H1 (cell line): ENCODE results near the gene ERLEC1. TPM values are rescaled to one million over a fixed set of nuclear protein-coding genes. Genes with fewer than 3 reads are reported as not detected.

Experiments used
- CTCF ChIA-PET: fragments of 300-600 bp; sonication (Branson Sonifier 250); formaldehyde crosslinking; loops from one replicate; lab custom pipeline; 2021; ENCODE audit not compliant: partially characterized antibody; lab: Charles Lee
- POLR2A ChIA-PET: fragments of 300-600 bp; sonication (Branson Sonifier 250); formaldehyde crosslinking; loops from one replicate; lab custom pipeline; 2021; ENCODE audit warnings: inconsistent platforms; ENCODE audit not compliant: partially characterized antibody; lab: Charles Lee
- DNase-seq, 2 experiments: peaks; one replicate each; pipeline versions ENCODE4 v3.0.0 to v3.0.0-alpha.2; 2010 to 2022; ENCODE audit warnings: low spot score in 2 of 2, low read depth in 1 of 2, mixed read lengths in 1 of 2
- FAIRE-seq: peaks from 2 replicates; lab custom pipeline; 2011; peaks lifted over from hg19 to GRCh38; lab: Jason Lieb, UNC
- H2AFZ ChIP-seq: 2 replicates; pipeline ENCODE4 v1.8.1; 2012; ENCODE audit warnings: low read length, inconsistent platforms
- H2AK5ac ChIP-seq: 2 replicates; pipeline ENCODE4 v1.6.1; 2013; ENCODE audit warnings: low read depth, low read length
- H2BK120ac ChIP-seq: replicated peaks from 2 replicates; pipeline ENCODE3; 2013; ENCODE audit warnings: low read depth, low read length, inconsistent platforms
- H2BK12ac ChIP-seq: 2 replicates; pipeline ENCODE4 v1.6.1; 2013; ENCODE audit warnings: low read depth, low read length
- H2BK15ac ChIP-seq: 2 replicates; pipeline ENCODE4 v1.6.1; 2013; ENCODE audit warnings: low read length
- H2BK20ac ChIP-seq: 2 replicates; pipeline ENCODE4 v1.6.1; 2013; ENCODE audit warnings: low read length
- H2BK5ac ChIP-seq: 2 replicates; pipeline ENCODE4 v1.6.1; 2013; ENCODE audit warnings: low read depth, low read length
- H3K14ac ChIP-seq: 2 replicates; pipeline ENCODE4 v1.6.1; 2013; ENCODE audit warnings: inconsistent platforms; ENCODE audit not compliant: insufficient read length
- H3K18ac ChIP-seq: 2 replicates; pipeline ENCODE4 v1.6.1; 2013; ENCODE audit warnings: low read length; ENCODE audit errors: extremely low read depth
- H3K23ac ChIP-seq: 2 replicates; pipeline ENCODE4 v1.6.1; 2013; ENCODE audit warnings: inconsistent platforms; ENCODE audit not compliant: insufficient read length
- H3K23me2 ChIP-seq: 2 replicates; pipeline ENCODE4 v1.6.1; 2013; ENCODE audit warnings: low read depth, low read length
- H3K27ac ChIP-seq: 2 replicates; pipeline ENCODE4 v1.6.1; 2011; ENCODE audit warnings: low read depth, low read length, inconsistent platforms
- H3K27me3 ChIP-seq, 4 experiments: replicated peaks in 1 of 4; 1 replicate in 1 of 4; 2 replicates in 3 of 4; pipeline versions ENCODE4 v1.6.1 to v1.8.1; 2011 to 2013; ENCODE audit warnings: low read length in 3 of 4, mild to moderate bottlenecking in 3 of 4, inconsistent platforms in 2 of 4, mixed read lengths in 2 of 4, moderate library complexity in 1 of 4; ENCODE audit not compliant: control insufficient read depth in 3 of 4, insufficient read depth in 3 of 4; ENCODE audit errors: extremely low read depth in 1 of 4
- H3K36me3 ChIP-seq, 4 experiments: 2 replicates each; pipeline versions ENCODE4 v1.6.1 to v1.8.1; 2011 to 2013; ENCODE audit warnings: mild to moderate bottlenecking in 4 of 4, low read length in 3 of 4, moderate library complexity in 2 of 4, control low read depth in 1 of 4, inconsistent platforms in 1 of 4; ENCODE audit not compliant: insufficient read depth in 4 of 4, control insufficient read depth in 2 of 4
- H3K4ac ChIP-seq: replicated peaks from 2 replicates; pipeline ENCODE3; 2013; ENCODE audit warnings: low read length, low read depth, mixed read lengths, inconsistent platforms; ENCODE audit not compliant: insufficient read length
- H3K4me1 ChIP-seq, 4 experiments: replicated peaks in 1 of 4; 1 replicate in 1 of 4; 2 replicates in 3 of 4; pipeline versions ENCODE4 v1.6.1 to v1.8.1; 2011 to 2013; ENCODE audit warnings: low read length in 3 of 4, inconsistent platforms in 2 of 4, mixed read lengths in 1 of 4; ENCODE audit not compliant: insufficient read depth in 4 of 4, control insufficient read depth in 3 of 4
- H3K4me2 ChIP-seq, 2 experiments: 2 replicates each; pipeline versions ENCODE4 v1.6.1 to v1.8.1; 2011 to 2013; ENCODE audit warnings: low read depth in 2 of 2, low read length in 2 of 2, control low read depth in 1 of 2, inconsistent platforms in 1 of 2, mild to moderate bottlenecking in 1 of 2; ENCODE audit not compliant: insufficient read depth in 1 of 2
- H3K4me3 ChIP-seq, 4 experiments: fragments of 200-600, 300-600 bp in 1 of 4; sonication (generic), shearing (Covaris generic), sonication (Bioruptor Twin) in 1 of 4; 2 replicates each; pipeline versions ENCODE4 v1.5.1 to v1.8.1; 2011 to 2016; ENCODE audit warnings: low read length in 4 of 4, low read depth in 3 of 4, control low read depth in 2 of 4, inconsistent platforms in 2 of 4, mild to moderate bottlenecking in 2 of 4, mixed read lengths in 1 of 4, moderate library complexity in 1 of 4; ENCODE audit not compliant: insufficient read depth in 2 of 4; ENCODE audit errors: extremely low read depth in 1 of 4
- H3K56ac ChIP-seq: replicated peaks from 2 replicates; pipeline ENCODE3; 2013; ENCODE audit warnings: low read depth, mild to moderate bottlenecking, mixed read lengths, low read length, inconsistent platforms; ENCODE audit not compliant: insufficient read length
- H3K79me1 ChIP-seq: 2 replicates; pipeline ENCODE4 v1.6.1; 2013; ENCODE audit warnings: low read depth, low read length, control low read depth
- H3K79me2 ChIP-seq, 2 experiments: 2 replicates each; pipeline versions ENCODE4 v1.6.1 to v1.8.1; 2012 to 2013; ENCODE audit warnings: low read length in 2 of 2, mild to moderate bottlenecking in 2 of 2, inconsistent platforms in 1 of 2; ENCODE audit not compliant: insufficient read depth in 2 of 2, control insufficient read depth in 1 of 2
- H3K9ac ChIP-seq, 4 experiments: replicated peaks in 1 of 4; 1 replicate in 1 of 4; 2 replicates in 3 of 4; pipeline versions ENCODE4 v1.6.1 to v1.8.1; 2011 to 2013; ENCODE audit warnings: low read depth in 3 of 4, low read length in 3 of 4, control low read depth in 2 of 4, mild to moderate bottlenecking in 2 of 4, moderate library complexity in 2 of 4, inconsistent platforms in 1 of 4; ENCODE audit errors: extremely low read depth in 1 of 4
- H3K9me3 ChIP-seq, 2 experiments: 2 replicates each; pipeline versions ENCODE4 v1.6.1 to v1.8.1; 2012 to 2013; ENCODE audit warnings: mild to moderate bottlenecking in 2 of 2, moderate library complexity in 2 of 2, control low read depth in 1 of 2, inconsistent platforms in 1 of 2, low read depth in 1 of 2, low read length in 1 of 2, mixed read lengths in 1 of 2; ENCODE audit not compliant: insufficient read depth in 2 of 2
- H4K20me1 ChIP-seq, 2 experiments: replicated peaks in 1 of 2; 2 replicates each; pipeline versions ENCODE3 to v1.8.1; 2011 to 2013; ENCODE audit warnings: inconsistent platforms in 2 of 2, low read length in 2 of 2, mild to moderate bottlenecking in 1 of 2; ENCODE audit not compliant: insufficient read depth in 2 of 2, control insufficient read depth in 1 of 2
- H4K5ac ChIP-seq: 2 replicates; pipeline ENCODE4 v1.6.1; 2013; ENCODE audit warnings: low read length, low read depth, mixed read lengths, inconsistent platforms; ENCODE audit not compliant: insufficient read length
- H4K8ac ChIP-seq: 2 replicates; pipeline ENCODE4 v1.8.0; 2013; ENCODE audit warnings: mild to moderate bottlenecking, moderate library complexity, low read length, inconsistent platforms; ENCODE audit not compliant: insufficient read depth; ENCODE audit errors: extremely low read depth
- H4K91ac ChIP-seq: replicated peaks from 2 replicates; pipeline ENCODE3; 2013; ENCODE audit warnings: low read length, mixed read lengths, inconsistent platforms; ENCODE audit not compliant: insufficient read length
- CBX8 ChIP-seq: fragments of 300-800, 300-1000 bp; sonication (generic); IDR thresholded peaks from 2 replicates; pipeline ENCODE4 v1.7.1; 2016; ENCODE audit warnings: low read depth, low read length, borderline replicate concordance
- CEBPB ChIP-seq: IDR thresholded peaks from 2 replicates; pipeline ENCODE4 v1.6.1; 2012; ENCODE audit warnings: low read depth, low read length
- EZH2 ChIP-seq: fragments of 200-600 bp; sonication (generic); IDR thresholded peaks from 2 replicates; pipeline ENCODE4 v1.7.1; 2012; ENCODE audit warnings: low read depth, mild to moderate bottlenecking, moderate library complexity, low read length, inconsistent platforms; ENCODE audit not compliant: severe bottlenecking
- HDAC6 ChIP-seq: IDR thresholded peaks from one replicate; pipeline ENCODE4 v1.7.1; 2012; ENCODE audit warnings: low read depth, mild to moderate bottlenecking, inconsistent platforms, low read length, moderate library complexity
- KDM1A ChIP-seq: fragments of 200-600, 300-600 bp; sonication (generic); IDR thresholded peaks from 2 replicates; pipeline ENCODE4 v1.7.1; 2016; ENCODE audit warnings: mild to moderate bottlenecking, low read length, borderline replicate concordance
- KDM4A ChIP-seq: IDR thresholded peaks from one replicate; pipeline ENCODE4 v1.7.1; 2012; ENCODE audit warnings: low read depth, mild to moderate bottlenecking, moderate library complexity, low read length, inconsistent platforms; ENCODE audit not compliant: severe bottlenecking
- POU5F1 ChIP-seq: IDR thresholded peaks from 2 replicates; pipeline ENCODE4 v1.6.1; 2011; ENCODE audit warnings: low read depth, mild to moderate bottlenecking, low read length, moderate library complexity
- RXRA ChIP-seq: IDR thresholded peaks from 2 replicates; pipeline ENCODE4 v1.6.1; 2011; ENCODE audit warnings: low read depth, mild to moderate bottlenecking, low read length, moderate library complexity; ENCODE audit not compliant: insufficient read depth
- SAP30 ChIP-seq: fragments of 300-600 bp; sonication (generic); IDR thresholded peaks from 2 replicates; pipeline ENCODE4 v1.7.1; 2012; ENCODE audit warnings: low read length, moderate library complexity, mild to moderate bottlenecking, inconsistent platforms; ENCODE audit not compliant: insufficient read depth, insufficient replicate concordance
- SIN3A ChIP-seq, 2 experiments: IDR thresholded peaks in 1 of 2; conservative IDR thresholded peaks in 1 of 2; 2 replicates each; pipeline ENCODE4 v1.6.1; 2011 to 2012; ENCODE audit warnings: low read length in 2 of 2, improper control_type of control experiment in 1 of 2, low read depth in 1 of 2, mild to moderate bottlenecking in 1 of 2
- WGBS, 2 experiments: shearing (Covaris generic) in 1 of 2; methylation state at CpG; one replicate each; pipeline versions ENCODE4 v1.1.6 to v1.1.7; 2013 to 2015; ENCODE audit warnings: low lambda C conversion rate in 2 of 2, mixed read lengths in 2 of 2, inconsistent platforms in 1 of 2, low coverage in 1 of 2, missing lambda C conversion rate in 1 of 2; ENCODE audit not compliant: insufficient replicate concordance in 2 of 2, insufficient coverage in 1 of 2, insufficient read length in 1 of 2; ENCODE audit errors: extremely low coverage in 1 of 2, missing lambda C conversion rate in 1 of 2; 5-methylcytosine and 5-hydroxymethylcytosine counted together
- polyA plus RNA-seq, 7 experiments: library from polyadenylated mRNA; depleted of rRNA in 3 of 7; stranded (reverse) in 5 of 7; unstranded in 2 of 7; fragments of >200 nt in 5 of 7; fragments of 200-250 nt in 2 of 7; gene quantifications; 1 replicate in 5 of 7; 2 replicates in 1 of 7; 4 replicates in 1 of 7; pipeline versions ENCODE4 v1.2.1 to v1.2.3, GENCODE V29; 2011 to 2013; ENCODE audit warnings: missing spikeins in 2 of 7, mixed read lengths in 2 of 7
- total RNA-seq: library from RNA; stranded (reverse); fragmentation: NEBNext Ultra II Directional; extraction: Animal tissue kit (Norgen Biotek cat#: 25700); gene quantifications from 2 replicates; pipeline ENCODE4 v1.2.1, GENCODE V29; 2021
- TF ChIP-seq, protein P1 (sequence below): IDR thresholded peaks from 2 replicates; pipeline ENCODE4 v1.6.1; 2011; ENCODE audit warnings: low read depth, mild to moderate bottlenecking, low read length; ENCODE audit not compliant: insufficient read depth
- TF ChIP-seq, protein P2 (sequence below): IDR thresholded peaks from 2 replicates; pipeline ENCODE4 v1.6.1; 2012; ENCODE audit warnings: inconsistent platforms

Gene ERLEC1
- total and polyA plus RNA-seq, 2 of the 8 experiments (the other 6 are each of a cell fraction or from before 2014, with no cell fraction given), result 12.9 to 26.7 TPM

DNA sequence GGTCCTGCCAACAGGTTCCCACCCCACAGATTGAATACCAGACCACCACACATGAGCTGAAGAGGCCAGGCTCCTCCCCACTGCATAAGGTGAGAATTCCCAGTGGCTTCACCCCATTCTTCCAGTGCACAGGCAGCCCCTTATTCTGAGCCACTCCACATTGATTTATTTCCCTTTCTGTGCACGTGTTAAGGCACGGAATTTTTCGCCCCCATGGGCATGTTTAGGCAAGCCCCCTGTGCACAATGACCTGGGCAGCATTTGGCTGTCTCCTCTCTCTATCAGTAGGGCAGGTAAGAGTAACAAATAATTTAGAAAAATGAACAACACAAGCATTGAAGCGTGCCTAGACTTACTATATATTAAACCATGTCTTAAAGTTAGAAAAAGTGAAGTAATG lies 34.5 kb upstream of the ERLEC1 start:
- H2AFZ ChIP-seq, result no peak overlapping the region
- no peak overlapping the region for H3K18ac ChIP-seq
- H3K23ac ChIP-seq, result no peak overlapping the region
- H3K4ac ChIP-seq, result no peak overlapping the region
- no peak overlapping the region for H2BK12ac ChIP-seq
- no peaks in the 10 kb centered on the region for H3K9me3 ChIP-seq
- H3K9ac ChIP-seq, result no peak overlapping the region
- no peak overlapping the region for H2BK120ac ChIP-seq
- H4K20me1 ChIP-seq, result no peaks in the 10 kb centered on the region
- H3K4me3 ChIP-seq, result no peak overlapping the region
- ChIA-PET POLR2A (no interaction called here), CTCF (interaction anchor here (0.9 kb wide), 1 partner anchor 16 kb away, joined by 3 read pairs; the partner anchor contains the start of gene CHAC2)
- H3K4me2 ChIP-seq, result no peak overlapping the region
- H4K5ac ChIP-seq, result no peak overlapping the region
- peak overlapping the region; percentile 25; the same call in 1 of the 2 replicates for H4K8ac ChIP-seq
- H4K91ac ChIP-seq, result no peak overlapping the region
- no peak for DNase-seq
- no peak overlapping the region for H3K27ac ChIP-seq
- no peaks in the 10 kb centered on the region for H3K79me2 ChIP-seq
- H2AK5ac ChIP-seq, result no peak overlapping the region
- no peak overlapping the region for H2BK20ac ChIP-seq
- H2BK15ac ChIP-seq, result no peak overlapping the region
- no peak overlapping the region for H2BK5ac ChIP-seq
- H3K23me2 ChIP-seq, result no peaks in the 10 kb centered on the region
- H3K4me1 ChIP-seq, result no peaks in the 10 kb centered on the region
- no peak for FAIRE-seq
- H3K56ac ChIP-seq, result no peak overlapping the region
- H3K79me1 ChIP-seq, result no peaks in the 10 kb centered on the region
- WGBS, 2 experiments, result 85% methylated on average over 4 of the region's 4 CpGs; no CpG with 5 or more reads in 1 of the 2 experiments
- H3K14ac ChIP-seq, result no peak overlapping the region
- peaks cover 0 to 8% (median 5%) of the 10 kb centered on the region in 4 experiments; a peak in 5 of 8 replicates for H3K36me3 ChIP-seq
- no peaks in the 10 kb centered on the region for H3K27me3 ChIP-seq
- TF ChIP-seq, protein P1, sequence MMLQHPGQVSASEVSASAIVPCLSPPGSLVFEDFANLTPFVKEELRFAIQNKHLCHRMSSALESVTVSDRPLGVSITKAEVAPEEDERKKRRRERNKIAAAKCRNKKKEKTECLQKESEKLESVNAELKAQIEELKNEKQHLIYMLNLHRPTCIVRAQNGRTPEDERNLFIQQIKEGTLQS, result no peak
- no peak for TF ChIP-seq RXRA
- no peak for TF ChIP-seq CBX8
- TF ChIP-seq CEBPB, result no peak
- TF ChIP-seq, protein P2, sequence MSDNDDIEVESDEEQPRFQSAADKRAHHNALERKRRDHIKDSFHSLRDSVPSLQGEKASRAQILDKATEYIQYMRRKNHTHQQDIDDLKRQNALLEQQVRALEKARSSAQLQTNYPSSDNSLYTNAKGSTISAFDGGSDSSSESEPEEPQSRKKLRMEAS, result no peak
- TF ChIP-seq SIN3A (conservative IDR thresholded peaks at IDR 0.05 in 1 of 2, IDR thresholded peaks at IDR 0.05 in 1 of 2; ENCODE audit: low read depth in 1 of 2, low read length in 2 of 2), result no peak
- no peak for TF ChIP-seq SAP30
- no peak for TF ChIP-seq KDM4A
- no peak for TF ChIP-seq POU5F1
- no peak for TF ChIP-seq KDM1A
- TF ChIP-seq EZH2, result no peak
- no peak for TF ChIP-seq HDAC6
